Transverse colon (tissue), 4 donors: Measurements from ENCODE around the gene JMJD6.

Source experiments
- POLR2A ChIP-seq: fragments of 450-650 bp; IDR thresholded peaks from one replicate; pipeline ENCODE4 v1.6.1; 2016; ENCODE audit warnings: antibody characterized with exemption, mild to moderate bottlenecking, moderate library complexity
- POLR2AphosphoS5 ChIP-seq, 3 donors: sonication (generic); formaldehyde crosslinking; IDR thresholded peaks; one replicate each; pipeline ENCODE4 v1.6.1; 2016; ENCODE audit warnings: antibody characterized with exemption in 3 of 3
- TF ChIP-seq, protein P1 (sequence below), 5 experiments: fragments of 200-600 bp in 3 of 5; fragments of 450-650 bp in 2 of 5; sonication (generic) in 3 of 5; IDR thresholded peaks; 1 replicate in 2 of 5; 2 replicates in 3 of 5; pipeline ENCODE4 v1.5.1; 2016 to 2017; ENCODE audit warnings: antibody characterized with exemption in 5 of 5, inconsistent platforms in 3 of 5, mild to moderate bottlenecking in 2 of 5, moderate library complexity in 1 of 5

DNA sequence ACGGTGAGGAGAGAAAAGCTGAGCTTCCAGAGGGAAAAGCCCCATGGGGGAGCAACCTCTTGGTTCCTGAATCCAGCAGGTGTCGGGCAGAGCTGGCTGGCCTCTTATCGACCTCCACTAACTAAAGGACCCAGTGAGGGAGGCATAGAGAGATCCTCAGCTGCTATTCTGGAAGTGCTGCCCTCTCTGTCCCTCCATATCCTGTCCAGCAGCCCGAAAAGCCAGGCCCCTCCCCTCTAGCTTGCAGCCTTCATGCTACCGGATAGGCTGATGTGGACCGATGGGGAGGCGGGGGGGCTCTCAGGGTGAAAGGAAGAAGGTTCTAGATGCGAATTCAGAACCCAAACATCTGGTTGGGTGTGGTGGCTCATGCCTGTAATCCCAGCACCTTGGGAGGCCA is 40.6 kb downstream of the JMJD6 start:
- TF ChIP-seq POLR2A: no peak
- TF ChIP-seq POLR2AphosphoS5 (IDR thresholded peaks at IDR 0.05): no peak
- TF ChIP-seq, protein P1, sequence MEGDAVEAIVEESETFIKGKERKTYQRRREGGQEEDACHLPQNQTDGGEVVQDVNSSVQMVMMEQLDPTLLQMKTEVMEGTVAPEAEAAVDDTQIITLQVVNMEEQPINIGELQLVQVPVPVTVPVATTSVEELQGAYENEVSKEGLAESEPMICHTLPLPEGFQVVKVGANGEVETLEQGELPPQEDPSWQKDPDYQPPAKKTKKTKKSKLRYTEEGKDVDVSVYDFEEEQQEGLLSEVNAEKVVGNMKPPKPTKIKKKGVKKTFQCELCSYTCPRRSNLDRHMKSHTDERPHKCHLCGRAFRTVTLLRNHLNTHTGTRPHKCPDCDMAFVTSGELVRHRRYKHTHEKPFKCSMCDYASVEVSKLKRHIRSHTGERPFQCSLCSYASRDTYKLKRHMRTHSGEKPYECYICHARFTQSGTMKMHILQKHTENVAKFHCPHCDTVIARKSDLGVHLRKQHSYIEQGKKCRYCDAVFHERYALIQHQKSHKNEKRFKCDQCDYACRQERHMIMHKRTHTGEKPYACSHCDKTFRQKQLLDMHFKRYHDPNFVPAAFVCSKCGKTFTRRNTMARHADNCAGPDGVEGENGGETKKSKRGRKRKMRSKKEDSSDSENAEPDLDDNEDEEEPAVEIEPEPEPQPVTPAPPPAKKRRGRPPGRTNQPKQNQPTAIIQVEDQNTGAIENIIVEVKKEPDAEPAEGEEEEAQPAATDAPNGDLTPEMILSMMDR (IDR thresholded peaks at IDR 0.05): no peak
